WTC11 (cell line): ENCODE measurements around the gene SSTR5. TPM values are rescaled to one million over a fixed set of nuclear protein-coding genes. Genes with fewer than 3 reads are reported as not detected.

Source experiments
- ATAC-seq: fragments of 200-7000 bp; cut with Tn5 transposase; 2 replicates; pipeline ENCODE4 v1.10.0; 2021; ENCODE audit warnings: mild to moderate bottlenecking, moderate library complexity
- CTCF ChIA-PET: fragments of 300-600 bp; sonication (Branson Sonifier 250); formaldehyde crosslinking; loops from one replicate; lab custom pipeline; 2021; ENCODE audit warnings: antibody characterized with exemption; lab: Charles Lee
- POLR2A ChIA-PET: fragments of 350-600 bp; sonication (Branson Sonifier 250); formaldehyde crosslinking; loops from one replicate; lab custom pipeline; 2021; ENCODE audit warnings: antibody characterized with exemption; lab: Charles Lee
- DNase-seq: peaks from one replicate; pipeline ENCODE4 v3.0.0; 2021; ENCODE audit warnings: low spot score
- H3K27ac Mint-ChIP-seq: 2 replicates; pipeline ENCODE4 v1.8.0; 2021; ENCODE audit warnings: mixed read lengths
- H3K27me3 Mint-ChIP-seq: 2 replicates; pipeline ENCODE4 v1.8.0; 2021; ENCODE audit warnings: low read depth, mild to moderate bottlenecking, moderate library complexity, mixed read lengths
- H3K36me3 Mint-ChIP-seq: 2 replicates; pipeline ENCODE4 v1.8.0; 2021; ENCODE audit warnings: mixed read lengths
- H3K4me1 Mint-ChIP-seq: 2 replicates; pipeline ENCODE4 v1.8.0; 2022; ENCODE audit warnings: mixed read lengths
- H3K4me3 Mint-ChIP-seq: 2 replicates; pipeline ENCODE4 v1.8.0; 2021; ENCODE audit warnings: mild to moderate bottlenecking, moderate library complexity, mixed read lengths
- H3K9me3 Mint-ChIP-seq: 2 replicates; pipeline ENCODE4 v1.8.0; 2021; ENCODE audit warnings: mixed read lengths
- ATF3 ChIP-seq: sonication (generic); formaldehyde crosslinking; conservative IDR thresholded peaks from 2 replicates; pipeline ENCODE4 v1.8.1; 2022; ENCODE audit warnings: mild to moderate bottlenecking, missing genetic modification reagents
- CREB1 ChIP-seq: sonication (generic); formaldehyde crosslinking; IDR thresholded peaks from 2 replicates; pipeline ENCODE4 v1.8.0; 2023; ENCODE audit warnings: mild to moderate bottlenecking, missing genetic modification reagents
- E2F4 ChIP-seq: sonication (generic); formaldehyde crosslinking; IDR thresholded peaks from 2 replicates; pipeline ENCODE4 v1.8.1; 2022; ENCODE audit warnings: low read depth, mild to moderate bottlenecking, moderate library complexity, missing genetic modification reagents, borderline replicate concordance
- FOXJ3 ChIP-seq: sonication (generic); formaldehyde crosslinking; IDR thresholded peaks from 2 replicates; pipeline ENCODE4 v1.9.0; 2021; ENCODE audit warnings: missing genetic modification reagents, mild to moderate bottlenecking, borderline replicate concordance
- FOXK1 ChIP-seq: sonication (generic); formaldehyde crosslinking; IDR thresholded peaks from 2 replicates; pipeline ENCODE4 v1.8.0; 2022; ENCODE audit warnings: mild to moderate bottlenecking, moderate library complexity, missing genetic modification reagents
- GTF2I ChIP-seq: fragments of 250-450 bp; sonication (Bioruptor Pico); conservative IDR thresholded peaks from 2 replicates; pipeline ENCODE4 v1.4.0; 2021; ENCODE audit warnings: mild to moderate bottlenecking
- MLX ChIP-seq: sonication (generic); formaldehyde crosslinking; IDR thresholded peaks from 2 replicates; pipeline ENCODE4 v1.8.1; 2023; ENCODE audit warnings: mild to moderate bottlenecking, missing genetic modification reagents, moderate library complexity
- NR1H2 ChIP-seq: sonication (generic); formaldehyde crosslinking; IDR thresholded peaks from 2 replicates; pipeline ENCODE4 v1.9.0; 2021; ENCODE audit warnings: mild to moderate bottlenecking, moderate library complexity, missing genetic modification reagents
- PRRX2 ChIP-seq: fragments of 250-450 bp; sonication (Bioruptor Pico); IDR thresholded peaks from 2 replicates; pipeline ENCODE4 v1.8.0; 2021; ENCODE audit warnings: mild to moderate bottlenecking
- TCF7 ChIP-seq: sonication (generic); formaldehyde crosslinking; IDR thresholded peaks from 2 replicates; pipeline ENCODE4 v1.8.0; 2022; ENCODE audit warnings: mild to moderate bottlenecking, low read depth, missing genetic modification reagents, moderate library complexity
- TEAD4 ChIP-seq: sonication (generic); formaldehyde crosslinking; IDR thresholded peaks from 2 replicates; pipeline ENCODE4 v1.8.0; 2022; ENCODE audit warnings: mild to moderate bottlenecking, missing genetic modification reagents
- ZNF423 ChIP-seq: fragments of 250-450 bp; sonication (Bioruptor Pico); IDR thresholded peaks from 2 replicates; pipeline ENCODE4 v2.1.2; 2022; ENCODE audit warnings: mild to moderate bottlenecking, moderate library complexity
- ZNF512 ChIP-seq: sonication (generic); formaldehyde crosslinking; IDR thresholded peaks from 2 replicates; pipeline ENCODE4 v1.8.1; 2022; ENCODE audit warnings: missing genetic modification reagents, borderline replicate concordance
- total RNA-seq: library from RNA; stranded (reverse); gene quantifications from 3 replicates; pipeline ENCODE4 v1.2.3, GENCODE V29; 2021
- TF ChIP-seq, protein P1 (sequence below): sonication (generic); formaldehyde crosslinking; IDR thresholded peaks from 2 replicates; pipeline ENCODE4 v1.8.0; 2022; ENCODE audit warnings: mild to moderate bottlenecking, missing genetic modification reagents
- TF ChIP-seq, protein P2 (sequence below): sonication (generic); formaldehyde crosslinking; IDR thresholded peaks from 2 replicates; pipeline ENCODE4 v1.8.1; 2022; ENCODE audit warnings: mild to moderate bottlenecking, moderate library complexity, missing genetic modification reagents
- TF ChIP-seq, protein P3 (sequence below): sonication (generic); formaldehyde crosslinking; IDR thresholded peaks from 2 replicates; pipeline ENCODE4 v1.8.1; 2023; ENCODE audit warnings: mild to moderate bottlenecking, missing genetic modification reagents

Gene SSTR5
- total RNA-seq, 1 experiment from 2014 or later: 0.61 TPM

DNA sequence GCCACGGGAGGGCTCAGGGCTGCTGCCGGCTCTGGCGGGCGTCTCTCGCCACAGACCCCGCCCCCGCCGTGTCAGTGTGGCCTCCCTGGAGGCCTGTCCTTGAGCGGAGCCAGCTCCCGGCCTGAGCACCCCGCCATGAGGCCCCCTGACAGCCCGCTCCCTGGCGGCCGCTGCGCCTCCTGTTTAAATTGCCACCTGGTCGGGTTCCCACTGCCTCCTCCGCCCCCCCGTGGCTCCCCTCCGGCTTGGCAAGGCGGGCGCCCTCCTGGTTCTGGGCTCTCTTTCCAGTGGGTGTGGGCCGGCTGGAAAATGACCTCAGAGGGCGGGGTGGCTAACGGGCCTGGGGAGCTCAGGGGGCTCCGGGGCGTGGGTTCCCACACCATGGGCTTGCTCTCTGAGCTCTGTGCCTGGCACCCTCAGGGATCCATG is 42.1 kb upstream of the SSTR5 start:
- Mint-ChIP-seq H3K9me3 (no peaks in the 10 kb centered on the region), H3K27me3 (no peaks in the 10 kb centered on the region), H3K36me3 (no peaks in the 10 kb centered on the region), H3K4me3 (no peak overlapping the region), H3K27ac (no peak overlapping the region), H3K4me1 (no peaks in the 10 kb centered on the region)
- TF ChIP-seq ATF3 (CRISPR knock-in tag) (no peak), TEAD4 (CRISPR knock-in tag) (no peak), TCF7 (no peak), FOXK1 (CRISPR knock-in tag) (no peak), ZNF512 (CRISPR knock-in tag) (no peak), GTF2I (no peak), FOXJ3 (CRISPR knock-in tag) (no peak), ZNF423 (CRISPR knock-in tag) (no peak), PRRX2 (CRISPR knock-in tag) (no peak)
- TF ChIP-seq, protein P1, sequence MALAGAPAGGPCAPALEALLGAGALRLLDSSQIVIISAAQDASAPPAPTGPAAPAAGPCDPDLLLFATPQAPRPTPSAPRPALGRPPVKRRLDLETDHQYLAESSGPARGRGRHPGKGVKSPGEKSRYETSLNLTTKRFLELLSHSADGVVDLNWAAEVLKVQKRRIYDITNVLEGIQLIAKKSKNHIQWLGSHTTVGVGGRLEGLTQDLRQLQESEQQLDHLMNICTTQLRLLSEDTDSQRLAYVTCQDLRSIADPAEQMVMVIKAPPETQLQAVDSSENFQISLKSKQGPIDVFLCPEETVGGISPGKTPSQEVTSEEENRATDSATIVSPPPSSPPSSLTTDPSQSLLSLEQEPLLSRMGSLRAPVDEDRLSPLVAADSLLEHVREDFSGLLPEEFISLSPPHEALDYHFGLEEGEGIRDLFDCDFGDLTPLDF (CRISPR knock-in tag): no peak
- ATAC-seq (no peak), DNase-seq (no peak)
- ChIA-PET CTCF (interaction anchor here (0.6 to 1.0 kb wide), 4 partner anchors 27 to 431 kb away, joined by 3 to 6 read pairs (median 4); partner anchors contain the start of gene SOX8), POLR2A (interaction anchor here (0.7 kb wide), 1 partner anchor 14 kb away, joined by 3 read pairs; no protein-coding TSS in a partner anchor)

- H3K9me3 Mint-ChIP-seq: no peaks in the 10 kb centered on the region
- no peak overlapping the region for H3K4me3 Mint-ChIP-seq
- no peak overlapping the region for H3K27ac Mint-ChIP-seq
- H3K27me3 Mint-ChIP-seq: no peaks in the 10 kb centered on the region
- POLR2A ChIA-PET: no interaction called here
- H3K4me1 Mint-ChIP-seq: no peaks in the 10 kb centered on the region
- H3K36me3 Mint-ChIP-seq: no peaks in the 10 kb centered on the region
- DNase-seq (no peak), ATAC-seq (no peak)
- CTCF ChIA-PET: no interaction called here
- TF ChIP-seq, protein P2, sequence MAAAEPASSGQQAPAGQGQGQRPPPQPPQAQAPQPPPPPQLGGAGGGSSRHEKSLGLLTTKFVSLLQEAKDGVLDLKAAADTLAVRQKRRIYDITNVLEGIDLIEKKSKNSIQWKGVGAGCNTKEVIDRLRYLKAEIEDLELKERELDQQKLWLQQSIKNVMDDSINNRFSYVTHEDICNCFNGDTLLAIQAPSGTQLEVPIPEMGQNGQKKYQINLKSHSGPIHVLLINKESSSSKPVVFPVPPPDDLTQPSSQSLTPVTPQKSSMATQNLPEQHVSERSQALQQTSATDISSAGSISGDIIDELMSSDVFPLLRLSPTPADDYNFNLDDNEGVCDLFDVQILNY: no peak
- TF ChIP-seq, protein P3, sequence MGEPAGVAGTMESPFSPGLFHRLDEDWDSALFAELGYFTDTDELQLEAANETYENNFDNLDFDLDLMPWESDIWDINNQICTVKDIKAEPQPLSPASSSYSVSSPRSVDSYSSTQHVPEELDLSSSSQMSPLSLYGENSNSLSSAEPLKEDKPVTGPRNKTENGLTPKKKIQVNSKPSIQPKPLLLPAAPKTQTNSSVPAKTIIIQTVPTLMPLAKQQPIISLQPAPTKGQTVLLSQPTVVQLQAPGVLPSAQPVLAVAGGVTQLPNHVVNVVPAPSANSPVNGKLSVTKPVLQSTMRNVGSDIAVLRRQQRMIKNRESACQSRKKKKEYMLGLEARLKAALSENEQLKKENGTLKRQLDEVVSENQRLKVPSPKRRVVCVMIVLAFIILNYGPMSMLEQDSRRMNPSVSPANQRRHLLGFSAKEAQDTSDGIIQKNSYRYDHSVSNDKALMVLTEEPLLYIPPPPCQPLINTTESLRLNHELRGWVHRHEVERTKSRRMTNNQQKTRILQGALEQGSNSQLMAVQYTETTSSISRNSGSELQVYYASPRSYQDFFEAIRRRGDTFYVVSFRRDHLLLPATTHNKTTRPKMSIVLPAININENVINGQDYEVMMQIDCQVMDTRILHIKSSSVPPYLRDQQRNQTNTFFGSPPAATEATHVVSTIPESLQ (CRISPR knock-in tag): no peak
- TF ChIP-seq ATF3 (CRISPR knock-in tag) (no peak), E2F4 (CRISPR knock-in tag) (no peak), CREB1 (CRISPR knock-in tag) (no peak)
These were observed 40.9 kb upstream of the SSTR5 start for GRCh38 chr16:1031666-1032065.

DNA sequence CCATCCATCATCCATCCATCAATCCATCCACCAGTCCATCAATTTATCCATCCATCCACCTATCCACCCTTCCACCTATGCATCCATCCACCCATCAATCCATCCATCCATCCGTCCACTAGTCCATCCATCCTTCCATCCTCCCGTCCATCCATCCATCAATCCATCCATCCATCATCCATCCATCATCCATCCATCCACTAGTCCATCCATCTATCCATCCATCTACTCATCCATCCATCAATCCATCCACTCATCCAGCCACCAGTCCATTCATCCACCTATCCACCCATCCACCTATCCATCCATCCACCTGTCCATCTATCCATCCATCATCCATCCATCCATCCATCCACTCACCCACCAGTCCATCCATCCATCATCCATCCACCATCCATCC is 39.9 kb upstream of the SSTR5 start:
- ATAC-seq: no peak
- H3K36me3 Mint-ChIP-seq: no peaks in the 10 kb centered on the region
- ChIA-PET POLR2A (no interaction called here), CTCF (no interaction called here)
- DNase-seq: no peak
- no peak overlapping the region for H3K4me3 Mint-ChIP-seq
- no peaks in the 10 kb centered on the region for H3K9me3 Mint-ChIP-seq
- H3K27me3 Mint-ChIP-seq: no peaks in the 10 kb centered on the region
- no peaks in the 10 kb centered on the region for H3K4me1 Mint-ChIP-seq
- H3K27ac Mint-ChIP-seq: no peak overlapping the region
- TF ChIP-seq NR1H2 (CRISPR knock-in tag) (no peak), MLX (no peak), TCF7 (no peak)
- TF ChIP-seq, protein P3 (CRISPR knock-in tag): no peak
